ENCODE measurements around the gene CYFIP2. TPM values are rescaled to one million over a fixed set of nuclear protein-coding genes. Genes with fewer than 3 reads are reported as not detected.

The CYFIP2 gene
- total RNA-seq, 1 experiment from 2014 or later = 14.3 TPM

DNA sequence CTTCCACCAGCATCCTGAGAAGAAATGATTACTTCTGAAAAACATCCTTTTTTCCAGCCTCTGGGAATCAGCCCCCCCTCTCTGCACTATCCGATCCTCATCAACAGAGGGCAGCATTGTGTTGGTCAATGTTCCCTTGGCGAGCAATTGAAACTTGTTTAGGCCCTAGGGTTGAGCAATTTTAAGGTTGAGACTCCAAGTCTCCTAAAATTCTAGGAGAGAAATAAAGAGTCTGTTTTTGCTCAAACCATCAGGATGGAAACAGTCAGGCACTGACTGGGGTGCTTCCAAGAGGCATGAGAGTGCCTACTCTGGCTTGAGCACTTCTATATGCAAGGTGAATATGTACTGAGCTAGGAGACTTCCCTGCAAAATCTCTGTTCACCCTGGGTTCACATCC, 12.4 kb upstream of the CYFIP2 start:
- Mint-ChIP-seq H3K27me3 (ENCODE audit: insufficient read depth, unreplicated experiment) (peaks cover 8% of the 10 kb centered on the region), H3K9me3 (ENCODE audit: unreplicated experiment) (no peaks in the 10 kb centered on the region), H3K27ac (ENCODE audit: unreplicated experiment) (no peak overlapping the region), H3K4me1 (ENCODE audit: low read depth, unreplicated experiment) (no peaks in the 10 kb centered on the region), H3K36me3 (ENCODE audit: insufficient read depth, unreplicated experiment) (no peaks in the 10 kb centered on the region), H3K4me3 (ENCODE audit: unreplicated experiment) (no peak overlapping the region)
- H3K27me3 ChIP-seq (replicated peaks; ENCODE audit: control insufficient read depth, insufficient read depth, low read length) = no peaks in the 10 kb centered on the region
- POLR2A ChIA-PET = no interaction called here
- no peaks in the 10 kb centered on the region for H3K4me1 ChIP-seq
- CTCF ChIA-PET = interaction anchor here (0.6 to 1.7 kb wide), 6 partner anchors 14 to 105 kb away, joined by 3 to 8 read pairs (median 3); no protein-coding TSS in a partner anchor
- DNase-seq = peak in 1 of 2 experiments; percentile 70
- intact Hi-C loops (cut with micrococcal nuclease; ENCODE audit: unreplicated experiment) = loop anchor here (1.0 to 5.0 kb wide), 4 partner anchors 37 to 224 kb away; no protein-coding TSS in a partner anchor
- no TSS peak for BruUV-seq (replicated peaks)
- H3K36me3 ChIP-seq (ENCODE audit: control insufficient read depth, insufficient read depth, low read length) = no peaks in the 10 kb centered on the region
- no peak overlapping the region for H3K4me3 ChIP-seq (ENCODE audit: low read depth, low read length)
- H3K9me3 ChIP-seq = no peaks in the 10 kb centered on the region
- TF ChIP-seq, protein P1, sequence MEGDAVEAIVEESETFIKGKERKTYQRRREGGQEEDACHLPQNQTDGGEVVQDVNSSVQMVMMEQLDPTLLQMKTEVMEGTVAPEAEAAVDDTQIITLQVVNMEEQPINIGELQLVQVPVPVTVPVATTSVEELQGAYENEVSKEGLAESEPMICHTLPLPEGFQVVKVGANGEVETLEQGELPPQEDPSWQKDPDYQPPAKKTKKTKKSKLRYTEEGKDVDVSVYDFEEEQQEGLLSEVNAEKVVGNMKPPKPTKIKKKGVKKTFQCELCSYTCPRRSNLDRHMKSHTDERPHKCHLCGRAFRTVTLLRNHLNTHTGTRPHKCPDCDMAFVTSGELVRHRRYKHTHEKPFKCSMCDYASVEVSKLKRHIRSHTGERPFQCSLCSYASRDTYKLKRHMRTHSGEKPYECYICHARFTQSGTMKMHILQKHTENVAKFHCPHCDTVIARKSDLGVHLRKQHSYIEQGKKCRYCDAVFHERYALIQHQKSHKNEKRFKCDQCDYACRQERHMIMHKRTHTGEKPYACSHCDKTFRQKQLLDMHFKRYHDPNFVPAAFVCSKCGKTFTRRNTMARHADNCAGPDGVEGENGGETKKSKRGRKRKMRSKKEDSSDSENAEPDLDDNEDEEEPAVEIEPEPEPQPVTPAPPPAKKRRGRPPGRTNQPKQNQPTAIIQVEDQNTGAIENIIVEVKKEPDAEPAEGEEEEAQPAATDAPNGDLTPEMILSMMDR (IDR thresholded peaks at IDR 0.05; ENCODE audit: insufficient read depth in 1 of 2, low read depth in 1 of 2, low read length in 1 of 2, severe bottlenecking in 1 of 2, unreplicated experiment in 1 of 2) = peak; percentile 89 to 92

DNA sequence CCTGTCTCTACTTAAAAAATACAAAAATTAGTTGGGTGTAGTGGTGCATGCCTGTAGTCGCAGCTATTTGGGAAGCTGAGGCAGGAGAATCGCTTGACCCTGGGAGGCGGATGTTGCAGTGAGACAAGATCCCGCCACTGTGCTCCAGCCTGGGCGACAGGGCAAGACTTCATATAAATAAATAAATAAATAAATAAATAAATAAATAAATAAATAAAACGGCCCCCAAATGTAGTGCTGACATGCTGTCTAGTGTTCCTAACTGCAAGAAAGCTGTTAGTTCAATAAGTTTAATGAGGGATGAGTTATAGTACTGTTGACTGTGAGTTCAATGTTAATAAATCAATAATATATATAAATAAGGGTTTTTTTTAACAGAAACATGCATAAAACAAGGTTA, 7.5 kb upstream of the CYFIP2 start:
- POLR2A ChIA-PET = no interaction called here

DNA sequence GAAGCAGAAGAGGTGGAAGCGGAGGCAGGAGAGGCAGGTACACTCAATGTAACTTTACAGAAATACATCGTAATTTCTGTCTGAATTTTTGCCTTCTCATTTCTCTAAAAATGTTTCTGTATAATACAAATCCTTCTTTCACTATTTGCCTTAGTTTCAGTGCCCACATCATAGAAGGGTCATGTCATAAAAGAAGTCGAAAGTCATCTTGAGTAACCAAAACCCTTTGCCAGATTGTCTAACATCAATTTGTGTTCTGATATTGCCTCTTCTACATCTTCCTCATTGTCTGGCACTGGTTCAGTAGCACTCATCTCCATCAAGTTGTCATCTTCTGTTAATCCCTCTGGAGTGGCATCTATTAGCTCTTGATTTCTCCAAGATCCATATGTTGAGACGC, 6.2 kb upstream of the CYFIP2 start:
- H3K9me3 Mint-ChIP-seq (ENCODE audit: unreplicated experiment) = no peaks in the 10 kb centered on the region
- H3K36me3 ChIP-seq (ENCODE audit: control insufficient read depth, insufficient read depth, low read length) = no peaks in the 10 kb centered on the region
- H3K4me3 Mint-ChIP-seq (ENCODE audit: unreplicated experiment) = no peak overlapping the region
- H3K36me3 Mint-ChIP-seq (ENCODE audit: insufficient read depth, unreplicated experiment) = no peaks in the 10 kb centered on the region
- no peaks in the 10 kb centered on the region for H3K4me1 ChIP-seq
- ChIA-PET CTCF (no interaction called here), POLR2A (no interaction called here)
- TF ChIP-seq, protein P1 (IDR thresholded peaks at IDR 0.05; ENCODE audit: insufficient read depth in 1 of 2, low read depth in 1 of 2, low read length in 1 of 2, severe bottlenecking in 1 of 2, unreplicated experiment in 1 of 2) = no peak
- H3K27ac Mint-ChIP-seq (ENCODE audit: unreplicated experiment) = no peak overlapping the region
- H3K27me3 ChIP-seq (replicated peaks; ENCODE audit: control insufficient read depth, insufficient read depth, low read length) = no peaks in the 10 kb centered on the region
- no peaks in the 10 kb centered on the region for H3K4me1 Mint-ChIP-seq (ENCODE audit: low read depth, unreplicated experiment)
- DNase-seq = no peak
- H3K27me3 Mint-ChIP-seq (ENCODE audit: insufficient read depth, unreplicated experiment) = peaks cover 31% of the 10 kb centered on the region
- intact Hi-C loops (cut with micrococcal nuclease; ENCODE audit: unreplicated experiment) = no loop called here
- H3K4me3 ChIP-seq (ENCODE audit: low read depth, low read length) = no peak overlapping the region
- H3K9me3 ChIP-seq = no peaks in the 10 kb centered on the region
- BruUV-seq (replicated peaks) = no TSS peak

More for the DNA sequence above, 7.5 kb upstream of the CYFIP2 start:
- H3K4me1 Mint-ChIP-seq (ENCODE audit: low read depth, unreplicated experiment) = no peaks in the 10 kb centered on the region
- CTCF ChIA-PET = no interaction called here
- peaks cover 26% of the 10 kb centered on the region for H3K27me3 Mint-ChIP-seq (ENCODE audit: insufficient read depth, unreplicated experiment)
- no TSS peak for BruUV-seq (replicated peaks)
- H3K4me3 Mint-ChIP-seq (ENCODE audit: unreplicated experiment) = no peak overlapping the region
- H3K27ac Mint-ChIP-seq (ENCODE audit: unreplicated experiment) = no peak overlapping the region
- DNase-seq = no peak
- Histone ChIP-seq H3K4me1 (no peaks in the 10 kb centered on the region), H3K4me3 (ENCODE audit: low read depth, low read length) (no peak overlapping the region), H3K9me3 (no peaks in the 10 kb centered on the region), H3K36me3 (ENCODE audit: control insufficient read depth, insufficient read depth, low read length) (no peaks in the 10 kb centered on the region), H3K27me3 (replicated peaks; ENCODE audit: control insufficient read depth, insufficient read depth, low read length) (no peaks in the 10 kb centered on the region)
- intact Hi-C loops (cut with micrococcal nuclease; ENCODE audit: unreplicated experiment) = no loop called here
- H3K9me3 Mint-ChIP-seq (ENCODE audit: unreplicated experiment) = no peaks in the 10 kb centered on the region
- TF ChIP-seq, protein P1 (IDR thresholded peaks at IDR 0.05; ENCODE audit: insufficient read depth in 1 of 2, low read depth in 1 of 2, low read length in 1 of 2, severe bottlenecking in 1 of 2, unreplicated experiment in 1 of 2) = no peak
- no peaks in the 10 kb centered on the region for H3K36me3 Mint-ChIP-seq (ENCODE audit: insufficient read depth, unreplicated experiment)

Measured in Caco-2 (cell line).